ENCODE data around the gene ABLIM2.

GRCh38 chr4:8008391-8008790, 150.2 kb downstream of the ABLIM2 start:
- TF ChIP-seq CTCF (IDR thresholded peaks at IDR 0.05) = no peak
- no peak for TF ChIP-seq POLR2A (IDR thresholded peaks at IDR 0.05)

All from body of pancreas (tissue), 4 donors.